HPDE6-E6E7 (cell line): ENCODE results near the gene DDX20.
"Not testable (repeated sequence)": the region's sequence is repeated elsewhere in the genome, so short reads cannot be mapped to it uniquely, and the experiment has no call there.

Experiments used
- DNase-seq: peaks from one replicate; pipeline ENCODE4 v3.0.0; 2011; ENCODE audit warnings: missing footprints; ENCODE audit errors: extremely low spot score

DDX20 gene

DNA sequence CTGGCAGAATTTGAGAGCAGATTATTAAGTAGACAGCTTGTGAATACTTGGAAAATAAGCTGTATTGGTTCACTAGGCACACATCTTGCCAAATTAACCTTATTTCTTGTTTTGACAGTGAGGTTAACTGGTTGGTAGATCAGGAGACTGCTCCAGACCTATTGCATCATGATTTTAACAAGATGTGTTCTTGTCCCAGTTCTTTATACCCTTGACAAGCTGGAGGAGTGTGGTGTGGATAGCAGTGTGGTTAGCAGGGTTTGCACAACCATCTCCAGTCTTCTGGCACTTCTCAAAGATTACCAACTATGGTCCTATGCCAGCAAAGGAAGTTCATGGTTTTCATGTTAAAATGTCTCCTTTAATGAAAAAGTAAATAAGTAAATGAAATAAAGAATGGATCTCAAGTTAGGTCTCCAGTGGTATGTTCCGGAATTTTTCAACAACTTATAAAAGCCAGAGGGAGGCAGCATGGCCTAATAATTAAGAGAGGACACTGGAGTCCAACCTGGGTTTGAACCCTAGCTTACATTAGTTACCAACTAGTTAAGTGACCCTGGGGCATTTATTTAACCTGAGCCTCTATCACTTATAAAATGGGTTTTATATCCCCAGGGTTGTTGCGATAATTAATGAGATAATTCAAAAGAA lies 34.1 kb downstream of the DDX20 start:
- no peak for DNase-seq

DNA sequence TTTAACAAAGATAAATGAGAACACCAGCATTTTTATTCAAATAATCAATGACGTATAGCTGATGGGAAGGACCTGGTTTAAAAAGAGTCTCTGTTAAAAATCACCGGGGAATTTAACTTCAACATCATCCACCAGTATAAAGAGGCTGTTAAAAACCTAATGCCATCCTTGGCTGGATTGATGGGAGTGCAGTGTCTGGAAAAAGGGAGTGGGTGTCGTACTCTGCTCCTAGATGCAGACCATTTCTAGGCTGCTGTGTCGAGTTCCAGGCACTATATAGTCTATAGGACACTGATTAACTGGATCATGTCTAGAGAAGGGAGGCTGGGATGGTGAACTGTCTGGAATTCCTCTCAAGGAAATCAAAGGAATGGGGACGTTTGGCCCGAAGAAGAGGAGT lies 36.1 kb downstream of the DDX20 start:
- no peak for DNase-seq

DNA sequence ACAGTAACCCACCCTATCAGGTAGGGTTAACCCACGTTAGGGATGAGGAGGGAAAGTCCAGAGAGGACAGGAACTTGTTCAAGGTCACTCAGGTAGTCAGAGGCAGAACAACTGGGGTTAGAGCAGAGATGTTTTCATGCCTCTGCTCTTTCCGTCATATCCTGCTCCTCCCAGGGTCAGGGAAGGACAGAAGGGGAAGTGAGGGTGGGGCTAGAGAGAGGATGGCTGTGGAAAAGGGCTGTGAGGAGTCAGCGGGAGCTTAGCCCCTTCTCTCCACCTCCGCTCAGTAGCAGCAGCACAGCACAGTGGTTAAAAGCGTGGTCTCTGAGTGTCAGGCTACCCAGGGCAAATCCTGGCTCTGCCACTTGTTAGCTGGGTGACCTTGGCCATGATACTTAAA lies 36.5 kb downstream of the DDX20 start:
- DNase-seq = no peak

DNA sequence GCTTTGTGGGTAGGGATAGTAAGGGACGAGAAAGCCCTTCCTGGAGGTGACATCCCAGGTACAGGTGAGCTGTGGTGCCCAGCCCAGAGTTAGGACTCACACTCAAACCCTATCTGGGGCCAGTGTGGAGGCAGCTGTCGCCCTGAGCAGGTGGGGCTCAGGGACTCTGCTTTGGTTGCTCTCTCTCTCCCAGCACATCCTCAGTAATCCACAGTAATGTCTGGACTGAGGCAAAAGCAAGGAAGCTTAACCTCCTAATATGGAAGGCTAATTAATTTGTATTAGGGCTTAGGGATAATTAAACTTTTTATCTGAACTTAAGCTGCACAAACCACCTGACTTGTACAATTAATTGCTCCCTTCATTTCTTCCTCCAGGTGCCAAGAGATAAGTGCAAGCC lies 38.2 kb downstream of the DDX20 start:
- DNase-seq = no peak

DNA sequence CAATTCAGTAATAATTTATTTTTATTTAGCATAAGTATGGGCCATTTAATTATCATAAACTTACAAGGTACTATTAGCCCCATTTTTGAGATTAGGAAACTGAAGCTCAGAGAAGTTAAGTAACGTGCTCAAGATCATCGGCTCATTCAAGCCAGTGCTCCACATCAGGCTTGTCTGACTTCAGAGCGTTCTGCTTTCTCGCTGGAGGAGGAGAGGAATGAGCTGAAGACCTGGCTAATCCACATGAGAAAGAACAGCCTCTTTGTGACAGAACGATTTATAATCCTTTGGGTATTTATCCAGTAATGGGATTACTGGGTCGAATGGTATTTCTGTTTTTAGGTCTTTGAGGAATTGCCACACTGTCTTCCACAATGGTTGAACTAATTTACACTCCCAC lies 39.7 kb downstream of the DDX20 start:
- no peak for DNase-seq

DNA sequence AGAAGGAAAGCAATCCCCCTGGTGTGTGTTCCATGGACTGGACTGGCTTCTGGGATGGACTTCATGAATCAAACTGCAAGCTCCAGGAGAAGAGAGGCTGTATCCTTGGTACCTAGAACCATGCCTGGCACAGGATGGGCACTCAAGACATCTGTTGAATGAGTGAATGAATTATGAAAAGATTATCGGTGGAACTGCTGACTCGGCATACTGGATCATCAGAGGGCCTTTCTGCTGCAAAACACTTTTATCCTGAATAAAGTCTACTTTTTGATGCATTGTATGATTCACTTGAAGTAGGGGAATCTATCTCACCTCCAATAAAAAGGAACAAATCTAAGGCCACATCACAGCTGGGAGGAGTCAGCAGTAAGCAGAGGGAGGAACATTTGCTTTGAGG lies 42.9 kb downstream of the DDX20 start:
- DNase-seq = no peak

DNA sequence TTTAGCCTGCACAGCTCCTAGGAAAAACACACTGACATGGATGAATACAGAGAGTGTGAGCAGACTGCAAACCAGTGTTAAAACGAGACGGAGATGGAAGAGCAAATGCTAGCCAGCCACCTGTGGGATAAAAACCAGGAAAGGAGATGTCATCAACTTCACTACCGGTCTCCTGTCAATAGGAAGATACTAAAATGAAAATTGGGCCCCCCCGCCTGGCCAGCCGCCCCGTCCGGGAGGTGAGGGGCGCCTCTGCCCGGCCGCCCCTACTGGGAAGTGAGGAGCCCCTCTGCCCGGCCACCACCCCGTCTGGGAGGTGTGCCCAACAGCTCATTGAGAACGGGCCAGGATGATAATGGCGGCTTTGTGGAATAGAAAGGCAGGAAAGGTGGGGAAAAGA lies 44.0 kb downstream of the DDX20 start:
- not testable (repeated sequence) for DNase-seq

DNA sequence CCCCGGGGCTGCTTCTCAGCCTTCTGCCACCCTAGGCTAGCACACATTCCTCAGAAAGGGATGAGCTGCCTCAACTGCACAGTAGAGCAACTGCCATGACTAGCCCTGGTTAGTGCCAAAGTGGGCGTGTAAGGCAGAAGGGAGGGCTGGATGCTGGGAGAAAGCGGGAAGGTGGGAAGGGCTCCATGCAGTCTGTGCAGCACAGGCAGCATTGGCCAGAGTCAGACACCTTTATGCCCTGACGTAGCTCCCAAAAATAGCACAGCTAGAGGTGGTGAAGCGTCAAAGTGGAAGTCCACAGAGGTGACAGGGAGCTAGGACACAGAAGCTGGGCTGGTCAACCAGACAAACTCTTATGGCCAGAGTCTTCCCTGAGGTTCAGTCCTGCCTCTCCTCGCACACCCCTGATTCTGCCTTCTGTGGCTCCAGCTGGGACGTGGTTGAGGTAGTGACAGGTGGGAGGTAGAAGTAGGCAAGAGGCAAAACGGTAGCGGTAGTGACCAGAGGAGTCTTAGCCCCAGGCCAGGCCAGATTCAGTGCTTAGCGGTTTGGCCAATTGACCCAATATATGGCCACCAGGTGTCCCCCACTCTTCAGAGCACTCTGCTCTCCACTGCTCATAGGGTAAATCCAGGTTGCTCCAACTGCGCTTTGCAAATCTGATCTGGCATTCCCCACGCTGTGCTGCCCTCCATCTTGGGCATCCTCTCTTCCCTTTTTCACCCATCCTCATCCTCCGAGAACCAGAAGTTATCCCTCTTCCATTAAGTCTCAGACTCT lies 45.6 kb downstream of the DDX20 start:
- no peak for DNase-seq

DNA sequence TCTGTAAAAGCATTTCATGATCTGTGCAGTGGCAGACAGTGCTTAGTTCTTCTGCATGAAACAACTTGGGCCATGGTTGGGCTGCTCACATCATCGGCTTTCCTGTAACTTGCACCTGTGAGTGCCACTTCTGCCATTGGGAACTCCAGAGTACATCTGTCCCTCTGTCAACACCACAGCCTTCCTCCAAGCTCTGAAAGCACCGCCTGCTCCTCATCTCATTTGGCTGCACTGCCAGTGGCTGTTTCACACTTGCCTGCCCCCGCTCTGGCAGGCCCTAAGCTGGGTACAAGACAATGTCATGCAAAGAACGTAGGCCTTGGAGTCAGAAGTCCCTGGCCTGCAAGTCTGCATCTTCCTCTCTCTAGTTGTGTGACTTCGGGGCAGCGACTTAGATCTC lies 46.4 kb downstream of the DDX20 start:
- DNase-seq = no peak

DNA sequence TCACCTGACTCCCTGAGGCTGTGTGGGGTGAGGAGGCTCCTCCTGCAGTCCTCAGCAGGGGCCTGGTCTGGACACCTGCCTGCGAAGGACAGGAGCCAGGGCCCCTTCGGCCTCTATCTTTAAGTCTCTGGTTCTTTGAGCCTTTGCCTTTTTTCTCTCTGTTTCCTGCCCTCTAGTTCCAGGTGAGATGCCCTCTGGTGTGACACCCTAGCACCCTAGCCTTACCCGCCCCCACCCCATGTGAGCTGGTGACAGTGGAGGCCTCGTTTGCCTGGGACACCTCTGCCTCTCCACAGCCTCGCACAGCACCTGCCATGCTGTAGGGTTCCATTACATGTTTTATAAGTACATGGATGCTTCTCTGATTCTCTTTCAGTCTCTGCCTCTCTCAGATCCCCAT lies 47.3 kb downstream of the DDX20 start:
- DNase-seq = no peak

DNA sequence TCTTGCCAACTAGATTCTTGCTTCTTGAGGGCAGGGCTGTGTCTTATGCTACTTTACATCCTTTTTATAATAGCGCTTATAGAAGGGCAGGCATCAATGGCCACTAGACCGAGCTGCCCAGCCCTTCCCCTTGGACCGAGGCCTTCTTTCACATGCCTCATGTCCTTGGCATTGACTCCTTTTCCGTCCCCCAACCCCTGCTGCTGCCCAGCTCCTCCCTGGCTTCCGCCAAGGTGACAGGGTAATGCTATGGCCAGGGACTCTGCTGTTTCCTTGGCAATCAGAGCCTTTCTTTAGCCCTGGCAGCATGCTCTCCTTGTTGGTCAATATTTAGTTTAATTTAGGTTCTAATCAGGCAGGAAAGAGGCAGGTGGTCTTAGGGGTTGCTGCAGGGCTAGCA lies 48.2 kb downstream of the DDX20 start:
- DNase-seq = no peak

DNA sequence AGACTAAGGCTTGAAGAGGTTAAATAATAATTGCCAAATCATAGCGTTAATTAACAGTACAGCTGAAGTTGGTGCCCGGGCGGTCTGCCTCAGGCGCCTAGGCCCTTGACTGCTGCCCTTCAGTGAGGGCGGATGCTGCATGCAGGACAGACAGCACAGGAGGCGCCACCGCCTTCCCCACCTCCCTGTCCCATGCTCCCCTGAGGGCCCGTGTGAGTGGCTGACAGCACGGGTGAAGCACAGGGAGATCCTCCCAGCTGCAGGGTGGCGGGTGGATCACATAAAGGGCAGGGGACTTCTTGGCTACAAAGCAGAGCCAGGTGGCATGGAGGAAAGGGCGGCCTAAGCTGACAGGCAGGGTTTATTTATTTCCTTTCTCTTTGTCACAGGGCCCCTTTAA lies 49.1 kb downstream of the DDX20 start:
- DNase-seq = no peak

DNA sequence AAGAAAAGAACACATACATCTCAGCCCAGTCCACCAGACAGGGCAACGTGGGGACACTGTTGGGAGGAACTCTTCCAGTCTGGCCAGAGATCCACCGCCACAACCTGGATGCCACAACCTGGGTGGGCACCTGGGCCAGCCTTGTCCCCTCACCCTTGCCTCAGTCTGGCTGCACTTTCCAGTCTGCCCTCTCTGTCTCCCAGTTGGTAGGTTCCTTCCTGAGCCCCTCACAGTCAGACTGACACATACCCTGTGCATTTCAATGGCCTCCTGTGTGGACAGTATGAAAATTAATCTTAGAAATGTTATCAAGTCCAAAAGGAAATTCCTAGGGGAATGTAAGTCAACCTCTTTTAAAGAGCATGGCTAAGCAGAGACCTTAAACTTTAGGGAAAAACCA lies 49.5 kb downstream of the DDX20 start:
- DNase-seq = no peak

DNA sequence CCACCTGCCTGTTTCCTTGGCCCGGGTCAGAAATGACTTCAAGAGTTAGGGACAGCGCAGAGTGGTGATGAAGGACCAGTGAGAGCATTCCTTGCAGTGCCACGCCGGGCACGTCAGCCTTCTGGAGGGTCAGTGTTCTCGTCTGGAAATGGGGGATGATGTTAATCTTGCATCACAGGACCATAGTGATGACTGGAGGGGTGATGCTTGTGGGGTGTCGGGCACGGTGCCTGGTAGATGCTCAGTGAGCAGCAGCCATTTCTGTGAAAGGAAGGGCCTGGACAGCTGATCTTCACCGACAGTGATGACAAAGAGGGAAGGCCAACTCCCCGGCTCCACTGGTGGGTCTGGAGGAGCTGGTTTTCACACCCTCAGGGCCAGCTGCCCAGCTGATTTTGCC lies 56.2 kb downstream of the DDX20 start:
- DNase-seq = no peak

DNA sequence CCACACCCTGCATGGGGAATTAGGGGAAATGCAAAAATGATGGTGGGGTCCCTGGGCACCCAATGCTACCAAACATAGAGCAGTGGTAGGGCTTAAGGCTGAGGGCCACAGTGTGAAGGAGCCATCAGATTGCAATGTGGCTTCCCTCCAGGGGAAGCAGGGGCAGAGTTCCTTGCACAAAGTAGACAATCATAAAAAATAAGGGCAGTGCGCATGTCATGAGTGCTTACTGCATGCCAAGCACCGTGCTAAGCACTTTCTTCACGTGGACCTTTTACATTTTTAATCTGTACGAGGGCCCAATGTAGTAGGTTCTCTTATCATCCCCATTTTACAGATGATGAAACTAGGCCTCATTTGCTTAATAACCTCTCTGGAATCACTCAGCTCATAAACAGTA lies 56.6 kb downstream of the DDX20 start:
- no peak for DNase-seq

DNA sequence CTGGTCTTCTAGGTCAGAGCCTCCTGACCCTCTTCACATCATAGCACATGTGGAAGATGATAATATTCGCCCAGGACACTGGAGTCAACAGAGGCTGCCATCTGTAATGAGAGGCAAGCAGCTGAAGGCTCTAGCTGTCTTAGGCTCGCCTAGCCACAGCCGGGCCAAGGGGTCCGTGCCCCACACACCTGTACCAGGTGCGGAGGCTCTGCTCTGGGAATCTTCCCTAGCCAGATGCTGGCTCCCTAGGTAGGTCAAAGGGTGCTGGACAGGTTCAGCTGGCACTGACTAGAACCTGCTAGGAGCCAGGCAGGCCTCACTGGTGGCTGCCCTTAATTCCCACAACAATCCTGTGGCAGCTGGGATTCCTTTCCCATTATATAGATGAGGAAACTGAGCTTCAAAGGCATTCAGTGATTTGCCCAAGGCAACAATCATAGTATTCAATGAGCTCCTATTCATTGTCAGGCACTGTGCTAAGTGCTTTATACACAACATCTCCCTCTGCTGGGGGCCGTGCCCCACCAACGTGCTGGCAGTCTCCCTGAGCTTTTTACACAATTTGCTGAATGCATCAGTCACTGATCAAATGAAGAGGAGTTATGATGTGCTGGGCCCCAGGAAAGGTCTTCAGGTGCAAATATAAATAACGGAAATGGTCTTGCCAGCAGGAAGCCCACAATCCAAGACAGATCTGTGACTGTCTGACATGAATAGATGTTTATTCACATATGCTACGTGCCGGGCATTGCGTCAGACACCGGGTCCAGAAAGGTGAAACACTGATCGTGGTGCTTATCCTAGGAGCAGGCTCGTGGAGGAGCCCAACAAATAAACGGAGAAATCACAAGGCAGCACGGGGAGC lies 58.0 kb downstream of the DDX20 start:
- no peak for DNase-seq

DNA sequence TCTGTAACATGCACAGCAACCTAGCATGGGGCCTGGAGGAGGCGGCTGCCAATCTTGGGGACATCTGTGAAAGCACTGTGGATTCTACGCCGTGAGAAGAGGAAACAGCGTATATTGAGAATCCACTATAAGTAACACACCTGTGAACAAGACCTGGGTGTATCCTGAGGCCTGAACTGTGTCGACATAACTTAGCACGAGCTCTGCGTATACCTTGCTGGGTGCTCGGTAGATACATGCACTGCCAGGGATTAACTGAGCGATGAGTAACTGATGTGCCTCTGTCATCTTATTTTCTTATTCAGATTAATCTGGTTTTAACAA lies 58.6 kb downstream of the DDX20 start:
- no peak for DNase-seq

DNA sequence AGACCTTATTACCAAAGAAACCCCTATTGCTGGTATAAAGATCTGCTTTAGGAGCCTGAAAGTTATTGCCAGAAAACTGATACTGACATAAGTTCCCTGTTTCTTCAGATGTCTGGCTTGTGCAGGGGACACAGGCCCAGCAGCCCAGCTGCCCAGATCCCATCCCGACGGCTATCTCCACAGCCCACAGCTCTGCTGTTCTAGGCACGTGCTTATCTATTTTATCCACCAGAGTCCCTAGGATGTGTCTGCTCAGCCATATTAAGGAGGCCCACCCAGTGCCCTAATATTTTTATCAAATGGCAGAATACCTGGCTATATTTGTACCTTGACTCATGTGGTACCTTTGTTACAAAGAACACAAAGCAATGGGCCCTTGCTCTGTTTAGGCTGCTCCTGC lies 58.9 kb downstream of the DDX20 start:
- no peak for DNase-seq
